ENCODE results near the gene ATL3.

GRCh38 chr11:63608353-63609345 is 62.5 kb downstream of the ATL3 start:
- TF ChIP-seq, protein P1, sequence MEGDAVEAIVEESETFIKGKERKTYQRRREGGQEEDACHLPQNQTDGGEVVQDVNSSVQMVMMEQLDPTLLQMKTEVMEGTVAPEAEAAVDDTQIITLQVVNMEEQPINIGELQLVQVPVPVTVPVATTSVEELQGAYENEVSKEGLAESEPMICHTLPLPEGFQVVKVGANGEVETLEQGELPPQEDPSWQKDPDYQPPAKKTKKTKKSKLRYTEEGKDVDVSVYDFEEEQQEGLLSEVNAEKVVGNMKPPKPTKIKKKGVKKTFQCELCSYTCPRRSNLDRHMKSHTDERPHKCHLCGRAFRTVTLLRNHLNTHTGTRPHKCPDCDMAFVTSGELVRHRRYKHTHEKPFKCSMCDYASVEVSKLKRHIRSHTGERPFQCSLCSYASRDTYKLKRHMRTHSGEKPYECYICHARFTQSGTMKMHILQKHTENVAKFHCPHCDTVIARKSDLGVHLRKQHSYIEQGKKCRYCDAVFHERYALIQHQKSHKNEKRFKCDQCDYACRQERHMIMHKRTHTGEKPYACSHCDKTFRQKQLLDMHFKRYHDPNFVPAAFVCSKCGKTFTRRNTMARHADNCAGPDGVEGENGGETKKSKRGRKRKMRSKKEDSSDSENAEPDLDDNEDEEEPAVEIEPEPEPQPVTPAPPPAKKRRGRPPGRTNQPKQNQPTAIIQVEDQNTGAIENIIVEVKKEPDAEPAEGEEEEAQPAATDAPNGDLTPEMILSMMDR (IDR thresholded peaks at IDR 0.05; ENCODE audit: low read length): no peak
- TF ChIP-seq EZH2 (IDR thresholded peaks at IDR 0.05; ENCODE audit: borderline replicate concordance, low read length): no peak

Data from OCI-LY1 (cell line).